ENCODE data around the gene CDH4. TPM values are rescaled to one million over a fixed set of nuclear protein-coding genes. Genes with fewer than 3 reads are reported as not detected.

Gene CDH4
- total and polyA plus RNA-seq, 2 of the 8 experiments (the other 6 are each of a cell fraction or from before 2014, with no cell fraction given) = 4.3 to 7.9 TPM

- TF ChIP-seq SP4 (IDR thresholded peaks at IDR 0.05; ENCODE audit: low read length) (no peak), JUND (IDR thresholded peaks at IDR 0.05; ENCODE audit: low read length) (no peak), CBX8 (IDR thresholded peaks at IDR 0.05; ENCODE audit: borderline replicate concordance, low read depth, low read length) (no peak), E2F6 (IDR thresholded peaks at IDR 0.05) (no peak), SIX5 (IDR thresholded peaks at IDR 0.05; ENCODE audit: low read depth, low read length) (no peak), NRF1 (IDR thresholded peaks at IDR 0.05; ENCODE audit: low read depth, low read length) (no peak), POLR2AphosphoS5 (IDR thresholded peaks at IDR 0.05; ENCODE audit: low read depth, low read length) (no peak), KDM1A (IDR thresholded peaks at IDR 0.05; ENCODE audit: borderline replicate concordance, low read length) (no peak), JUN (IDR thresholded peaks at IDR 0.05; ENCODE audit: low read depth, low read length) (no peak)
- H4K20me1 ChIP-seq (replicated peaks in 1 of 2; ENCODE audit: control insufficient read depth in 1 of 2, insufficient read depth in 2 of 2, low read length in 2 of 2) = peaks cover 0 to 2% of the 10 kb centered on the region in 2 experiments
- no peak overlapping the region for H3K23ac ChIP-seq (ENCODE audit: insufficient read length)
- no peak overlapping the region for H2BK12ac ChIP-seq (ENCODE audit: low read depth, low read length)
- no peak overlapping the region for H3K4ac ChIP-seq (replicated peaks; ENCODE audit: insufficient read length, low read depth, low read length)
- H3K4me1 ChIP-seq (replicated peaks in 1 of 4; ENCODE audit: control insufficient read depth in 3 of 4, insufficient read depth in 4 of 4, low read length in 3 of 4) = no peaks in the 10 kb centered on the region
- H3K56ac ChIP-seq (replicated peaks; ENCODE audit: insufficient read length, low read depth, low read length) = no peak overlapping the region
- no peak overlapping the region for H2AK5ac ChIP-seq (ENCODE audit: low read depth, low read length)
- H3K9me3 ChIP-seq (ENCODE audit: insufficient read depth in 2 of 2, low read depth in 1 of 2, low read length in 1 of 2) = no peaks in the 10 kb centered on the region
- H2BK20ac ChIP-seq (ENCODE audit: low read length) = no peak overlapping the region
- no peaks in the 10 kb centered on the region for H3K79me2 ChIP-seq (ENCODE audit: control insufficient read depth in 1 of 2, insufficient read depth in 2 of 2, low read length in 2 of 2)
- no peak overlapping the region for H4K91ac ChIP-seq (replicated peaks; ENCODE audit: insufficient read length, low read length)
- no peak overlapping the region for H3K18ac ChIP-seq (ENCODE audit: extremely low read depth, low read length)
- no peaks in the 10 kb centered on the region for H3K23me2 ChIP-seq (ENCODE audit: low read depth, low read length)
- FAIRE-seq (no peak), DNase-seq (ENCODE audit: low read depth in 1 of 2, low spot score in 2 of 2) (no peak)
- no peak overlapping the region for H3K4me2 ChIP-seq (ENCODE audit: insufficient read depth in 1 of 2, low read depth in 2 of 2, low read length in 2 of 2)
- no peak overlapping the region for H4K5ac ChIP-seq (ENCODE audit: insufficient read length, low read depth, low read length)
- H3K36me3 ChIP-seq (ENCODE audit: control insufficient read depth in 2 of 4, insufficient read depth in 4 of 4, low read length in 3 of 4) = no peaks in the 10 kb centered on the region
- no peaks in the 10 kb centered on the region; a peak in 2 of 7 replicates for H3K27me3 ChIP-seq (replicated peaks in 1 of 4; ENCODE audit: control insufficient read depth in 3 of 4, extremely low read depth in 1 of 4, insufficient read depth in 3 of 4, low read length in 3 of 4)
- POLR2A ChIA-PET (ENCODE audit: partially characterized antibody) = no interaction called here
- H2BK15ac ChIP-seq (ENCODE audit: low read length) = no peak overlapping the region
- H2AFZ ChIP-seq (ENCODE audit: low read length) = no peak overlapping the region
- H3K14ac ChIP-seq (ENCODE audit: insufficient read length) = no peak overlapping the region
- CTCF ChIA-PET (ENCODE audit: partially characterized antibody) = interaction anchor here (0.6 to 5.7 kb wide), 5 partner anchors 7 to 31 kb away, joined by 3 to 45 read pairs (median 3); no protein-coding TSS in a partner anchor
- no peak overlapping the region for H3K4me3 ChIP-seq (ENCODE audit: extremely low read depth in 1 of 4, insufficient read depth in 2 of 4, low read depth in 3 of 4, low read length in 4 of 4)
- H4K8ac ChIP-seq (ENCODE audit: extremely low read depth, insufficient read depth, low read length) = no peak overlapping the region
- H2BK120ac ChIP-seq (replicated peaks; ENCODE audit: low read depth, low read length) = no peak overlapping the region
- H3K79me1 ChIP-seq (ENCODE audit: low read depth, low read length) = no peaks in the 10 kb centered on the region
- 85% methylated on average over 15 of the region's 32 CpGs; no CpG with 5 or more reads in 1 of the 2 experiments for WGBS, 2 experiments (ENCODE audit: extremely low coverage in 1 of 2, insufficient coverage in 1 of 2, insufficient read length in 1 of 2, insufficient replicate concordance in 2 of 2, low coverage in 1 of 2, low lambda C conversion rate in 2 of 2, missing lambda C conversion rate in 1 of 2)
- H3K27ac ChIP-seq (ENCODE audit: low read depth, low read length) = no peak overlapping the region
- H3K9ac ChIP-seq (replicated peaks in 1 of 4; ENCODE audit: extremely low read depth in 1 of 4, low read depth in 3 of 4, low read length in 3 of 4) = no peak overlapping the region
- no peak overlapping the region for H2BK5ac ChIP-seq (ENCODE audit: low read depth, low read length)
These were observed 630.9 kb downstream of the CDH4 start for GRCh38 chr20:61882716-61883615.

All from H1 (cell line).